ENCODE measurements around the gene HP1BP3.

The HP1BP3 gene, protein sequence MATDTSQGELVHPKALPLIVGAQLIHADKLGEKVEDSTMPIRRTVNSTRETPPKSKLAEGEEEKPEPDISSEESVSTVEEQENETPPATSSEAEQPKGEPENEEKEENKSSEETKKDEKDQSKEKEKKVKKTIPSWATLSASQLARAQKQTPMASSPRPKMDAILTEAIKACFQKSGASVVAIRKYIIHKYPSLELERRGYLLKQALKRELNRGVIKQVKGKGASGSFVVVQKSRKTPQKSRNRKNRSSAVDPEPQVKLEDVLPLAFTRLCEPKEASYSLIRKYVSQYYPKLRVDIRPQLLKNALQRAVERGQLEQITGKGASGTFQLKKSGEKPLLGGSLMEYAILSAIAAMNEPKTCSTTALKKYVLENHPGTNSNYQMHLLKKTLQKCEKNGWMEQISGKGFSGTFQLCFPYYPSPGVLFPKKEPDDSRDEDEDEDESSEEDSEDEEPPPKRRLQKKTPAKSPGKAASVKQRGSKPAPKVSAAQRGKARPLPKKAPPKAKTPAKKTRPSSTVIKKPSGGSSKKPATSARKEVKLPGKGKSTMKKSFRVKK

DNA sequence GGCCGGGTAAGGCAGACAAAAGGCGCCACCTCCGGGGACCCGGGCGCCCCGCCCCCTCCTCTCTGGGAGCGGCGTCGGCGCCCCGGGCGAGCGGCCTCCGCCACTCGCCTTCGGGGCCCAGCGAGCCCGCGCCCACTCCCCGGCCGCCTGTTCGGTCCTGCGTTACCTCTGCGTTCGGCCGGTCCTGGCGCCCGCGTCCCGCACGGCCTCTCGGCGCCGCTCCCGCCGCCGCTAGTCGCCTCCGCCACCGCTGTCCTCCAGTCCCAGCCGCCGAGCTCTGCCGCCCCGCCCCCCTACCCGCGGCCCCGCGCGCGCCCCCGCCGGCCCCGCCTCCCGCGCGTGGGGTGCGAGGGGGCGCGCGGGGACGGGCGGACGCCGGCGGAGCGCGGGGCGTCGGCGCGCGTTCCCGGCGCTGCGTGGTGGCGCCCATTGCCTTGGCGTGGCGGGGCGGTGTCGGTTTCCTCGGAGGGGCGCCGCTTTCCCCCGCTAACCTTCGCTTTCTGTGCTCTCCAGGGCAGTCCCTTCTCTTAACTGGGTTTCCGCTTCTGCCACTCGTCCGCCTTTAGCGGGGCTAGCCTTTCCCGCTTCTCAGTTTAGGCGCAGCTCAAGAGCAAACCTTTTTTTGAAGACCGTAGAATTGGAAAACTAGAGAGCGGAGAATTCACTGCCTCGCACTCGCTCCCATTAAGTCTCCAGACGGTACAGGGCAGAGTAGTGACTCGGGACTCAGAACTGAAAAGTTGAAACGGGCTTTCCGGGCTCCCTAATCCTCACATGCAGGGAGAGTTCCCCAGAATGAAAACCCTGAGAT is at the start of gene HP1BP3:
TSS of gene HP1BP3 (minus strand) at position 279 of the 811 bp plus-strand sequence. CDS start 6,867 bp downstream, outside the sequence.
- no peak for DNase-seq (ENCODE audit: low read depth, low spot score)
- POLR2A ChIA-PET: interaction anchor here (0.9 to 1.8 kb wide), 8 partner anchors 14 to 408 kb away, joined by 3 to 17 read pairs (median 4); partner anchors contain the start of gene SH2D5
- TF ChIP-seq, protein P1, sequence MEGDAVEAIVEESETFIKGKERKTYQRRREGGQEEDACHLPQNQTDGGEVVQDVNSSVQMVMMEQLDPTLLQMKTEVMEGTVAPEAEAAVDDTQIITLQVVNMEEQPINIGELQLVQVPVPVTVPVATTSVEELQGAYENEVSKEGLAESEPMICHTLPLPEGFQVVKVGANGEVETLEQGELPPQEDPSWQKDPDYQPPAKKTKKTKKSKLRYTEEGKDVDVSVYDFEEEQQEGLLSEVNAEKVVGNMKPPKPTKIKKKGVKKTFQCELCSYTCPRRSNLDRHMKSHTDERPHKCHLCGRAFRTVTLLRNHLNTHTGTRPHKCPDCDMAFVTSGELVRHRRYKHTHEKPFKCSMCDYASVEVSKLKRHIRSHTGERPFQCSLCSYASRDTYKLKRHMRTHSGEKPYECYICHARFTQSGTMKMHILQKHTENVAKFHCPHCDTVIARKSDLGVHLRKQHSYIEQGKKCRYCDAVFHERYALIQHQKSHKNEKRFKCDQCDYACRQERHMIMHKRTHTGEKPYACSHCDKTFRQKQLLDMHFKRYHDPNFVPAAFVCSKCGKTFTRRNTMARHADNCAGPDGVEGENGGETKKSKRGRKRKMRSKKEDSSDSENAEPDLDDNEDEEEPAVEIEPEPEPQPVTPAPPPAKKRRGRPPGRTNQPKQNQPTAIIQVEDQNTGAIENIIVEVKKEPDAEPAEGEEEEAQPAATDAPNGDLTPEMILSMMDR (IDR thresholded peaks at IDR 0.05; ENCODE audit: insufficient read depth, low read length, missing control alignments): no peak
- CTCF ChIA-PET: interaction anchor here (0.8 to 2.8 kb wide), 10 partner anchors 9 to 444 kb away, joined by 3 to 16 read pairs (median 4); no protein-coding TSS in a partner anchor
- H3K4me3 ChIP-seq (ENCODE audit: low read depth, low read length): peak within 1 kb of the TSS; percentile 96

DNA sequence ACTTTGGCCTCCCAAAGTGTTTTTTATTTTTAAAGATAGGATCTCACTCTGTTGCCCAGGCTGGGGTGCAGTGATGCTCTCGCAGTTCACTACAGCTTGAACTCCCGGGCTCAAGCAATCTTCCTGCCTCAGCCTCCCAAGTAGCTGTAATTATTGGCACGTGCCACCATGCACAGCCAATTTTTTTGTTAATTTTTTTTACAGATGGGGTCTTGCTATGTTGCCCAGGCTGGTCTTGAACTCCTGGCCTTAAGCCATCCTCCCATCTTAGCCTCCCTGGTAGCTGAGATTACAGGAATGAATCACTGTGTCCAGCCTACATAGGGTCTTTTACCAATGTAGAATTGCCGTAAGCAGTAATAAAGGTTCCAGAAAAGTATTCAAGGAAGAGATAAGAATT is 49.1 kb upstream of the HP1BP3 start:
- TF ChIP-seq, protein P1 (IDR thresholded peaks at IDR 0.05; ENCODE audit: insufficient read depth, low read length, missing control alignments): no peak
- no peak overlapping the region for H3K4me3 ChIP-seq (ENCODE audit: low read depth, low read length)
- ChIA-PET POLR2A (no interaction called here), CTCF (interaction anchor here (2.1 kb wide), 1 partner anchor 359 kb away, joined by 7 read pairs; no protein-coding TSS in a partner anchor)
- no peak for DNase-seq (ENCODE audit: low read depth, low spot score)

DNA sequence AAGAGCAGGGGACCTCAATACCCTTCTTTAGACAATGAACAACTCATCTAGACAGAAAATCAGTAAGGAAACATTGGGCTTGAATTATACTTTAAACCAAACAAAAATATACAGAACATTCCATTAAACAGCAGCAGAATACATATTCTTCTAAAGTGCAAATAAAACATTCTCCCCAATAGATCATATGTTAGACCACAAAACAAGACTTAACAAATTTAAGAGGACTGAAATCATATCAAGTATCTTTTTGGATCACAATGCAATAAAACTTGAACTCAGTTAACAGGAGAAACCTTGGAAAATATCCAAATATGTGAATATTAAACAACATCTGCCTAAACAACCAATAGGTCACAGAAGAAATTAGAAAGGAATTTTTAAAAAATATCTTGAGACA is 47.7 kb upstream of the HP1BP3 start:
- TF ChIP-seq, protein P1 (IDR thresholded peaks at IDR 0.05; ENCODE audit: insufficient read depth, low read length, missing control alignments): no peak
- ChIA-PET CTCF (no interaction called here), POLR2A (no interaction called here)
- DNase-seq (ENCODE audit: low read depth, low spot score): no peak
- no peak overlapping the region for H3K4me3 ChIP-seq (ENCODE audit: low read depth, low read length)

DNA sequence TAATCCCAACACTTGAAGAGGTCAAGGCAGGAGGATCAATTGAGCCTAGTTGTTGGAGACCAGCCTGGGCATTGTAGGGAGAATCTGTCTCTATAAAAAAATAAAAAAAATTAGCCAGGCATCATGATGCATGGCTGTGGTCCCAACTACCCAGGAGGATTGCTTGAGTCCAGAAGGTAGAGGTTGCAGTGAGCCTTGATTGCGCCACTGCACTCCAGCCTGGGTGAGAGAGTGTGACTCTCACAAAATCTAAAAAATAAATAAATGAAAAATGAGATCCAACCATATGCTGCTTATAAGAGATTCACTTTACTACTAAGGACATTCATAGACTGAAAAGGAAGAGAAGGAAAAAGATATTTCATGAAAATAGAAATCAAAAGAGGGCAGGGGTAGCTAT is 47.1 kb upstream of the HP1BP3 start:
- no peak overlapping the region for H3K4me3 ChIP-seq (ENCODE audit: low read depth, low read length)
- ChIA-PET CTCF (no interaction called here), POLR2A (no interaction called here)
- TF ChIP-seq, protein P1 (IDR thresholded peaks at IDR 0.05; ENCODE audit: insufficient read depth, low read length, missing control alignments): no peak
- no peak for DNase-seq (ENCODE audit: low read depth, low spot score)

DNA sequence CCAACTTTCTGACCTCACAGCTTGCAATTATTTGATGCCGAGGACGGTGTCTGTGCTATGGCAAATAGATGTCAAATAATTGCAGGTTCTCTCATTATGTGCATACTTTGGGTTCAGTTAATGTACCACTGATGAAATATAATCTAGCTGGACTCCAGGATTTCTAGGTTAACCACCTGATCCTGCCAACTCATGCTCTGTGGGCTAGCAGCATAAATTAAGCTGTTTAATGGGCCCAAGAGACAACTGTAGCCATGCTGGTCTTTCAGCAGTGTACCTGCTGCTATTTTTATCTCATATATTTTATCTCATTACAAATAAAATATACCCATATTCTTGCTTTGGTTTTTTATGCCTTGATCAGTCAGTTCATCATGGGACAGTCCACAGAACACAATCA is 43.3 kb upstream of the HP1BP3 start:
- TF ChIP-seq, protein P1 (IDR thresholded peaks at IDR 0.05; ENCODE audit: insufficient read depth, low read length, missing control alignments): no peak
- H3K4me3 ChIP-seq (ENCODE audit: low read depth, low read length): no peak overlapping the region
- POLR2A ChIA-PET: no interaction called here
- CTCF ChIA-PET: interaction anchor here (0.6 to 1.9 kb wide), 3 partner anchors 97 to 365 kb away, joined by 3 to 7 read pairs (median 3); no protein-coding TSS in a partner anchor
- DNase-seq (ENCODE audit: low read depth, low spot score): no peak

All from AG04449 (cell line).